GM18868 (cell line): ENCODE measurements around the gene NKIRAS2.

Experiments
- ATAC-seq: cut with Tn5 transposase; IDR thresholded peaks from one replicate; pipeline ENCODE4 v1.9.1; 2021; ENCODE audit warnings: mild to moderate bottlenecking, moderate library complexity; ENCODE audit not compliant: unreplicated experiment

The NKIRAS2 gene

DNA sequence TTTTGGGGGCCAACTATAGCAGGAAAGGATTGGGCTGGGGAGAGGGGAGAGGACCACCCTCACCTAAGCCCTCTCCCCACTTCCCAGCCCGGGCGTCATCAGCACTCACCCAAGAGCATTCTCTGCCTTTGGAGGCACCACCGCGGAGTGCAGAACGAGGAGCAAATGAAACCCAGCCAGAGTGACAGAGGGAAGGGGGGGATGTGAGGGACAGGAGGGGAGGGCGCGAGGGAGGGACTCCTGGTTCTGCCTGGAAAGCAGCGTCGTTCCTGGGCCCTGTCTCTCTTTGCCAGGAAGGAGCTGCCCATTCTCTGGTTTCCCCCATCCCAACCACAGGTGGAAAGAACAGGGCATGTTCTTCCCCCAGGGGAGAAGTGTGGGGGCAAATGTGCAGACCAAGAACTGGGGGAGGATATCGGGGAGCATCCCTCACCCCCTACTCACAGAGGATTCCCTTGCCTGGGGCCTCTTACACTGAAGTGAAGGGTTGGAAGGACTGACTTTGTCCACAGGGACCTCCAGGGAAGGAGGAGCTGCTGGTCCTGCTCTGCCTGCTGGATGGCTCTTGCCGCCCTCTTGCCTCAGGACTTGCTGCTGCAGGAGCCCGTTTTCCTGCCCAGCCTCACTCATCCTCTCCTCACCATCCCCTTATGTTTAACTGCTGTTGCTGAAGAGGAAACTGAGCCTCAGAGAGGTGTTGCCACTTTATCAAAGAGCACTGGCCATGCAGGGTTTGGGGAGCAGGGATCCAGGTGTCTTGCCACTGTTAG lies 34.0 kb downstream of the NKIRAS2 start:
- no peak for ATAC-seq

DNA sequence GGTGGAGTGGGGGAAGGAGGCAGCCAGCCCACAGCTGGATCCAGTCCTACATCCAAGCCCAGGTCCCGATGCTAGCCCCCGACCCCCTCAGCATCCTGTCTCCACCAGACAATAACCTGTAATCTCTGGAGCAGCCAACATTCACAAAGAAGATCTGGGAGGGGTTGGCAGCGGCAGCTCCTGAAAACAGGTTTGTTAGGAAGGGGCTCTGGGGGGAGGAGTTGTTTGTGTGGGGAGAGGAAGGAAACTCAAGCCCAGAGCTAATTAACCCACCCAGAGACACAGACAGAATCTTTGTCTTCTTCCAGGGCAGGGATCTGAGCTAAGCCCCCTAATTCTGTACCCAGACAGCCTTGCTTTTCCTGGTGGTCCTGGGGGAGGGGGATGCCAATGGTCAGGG lies 35.1 kb downstream of the NKIRAS2 start:
- no peak for ATAC-seq

- ATAC-seq = no peak
Observed at GRCh38 chr17:42055496-42055895, 35.6 kb downstream of the NKIRAS2 start.

- no peak for ATAC-seq
Observed at GRCh38 chr17:42056635-42057034, 36.7 kb downstream of the NKIRAS2 start.

- no peak for ATAC-seq
Observed at GRCh38 chr17:42058063-42058462, 38.2 kb downstream of the NKIRAS2 start.

- no peak for ATAC-seq
Observed at GRCh38 chr17:42059815-42060214, 39.9 kb downstream of the NKIRAS2 start.

DNA sequence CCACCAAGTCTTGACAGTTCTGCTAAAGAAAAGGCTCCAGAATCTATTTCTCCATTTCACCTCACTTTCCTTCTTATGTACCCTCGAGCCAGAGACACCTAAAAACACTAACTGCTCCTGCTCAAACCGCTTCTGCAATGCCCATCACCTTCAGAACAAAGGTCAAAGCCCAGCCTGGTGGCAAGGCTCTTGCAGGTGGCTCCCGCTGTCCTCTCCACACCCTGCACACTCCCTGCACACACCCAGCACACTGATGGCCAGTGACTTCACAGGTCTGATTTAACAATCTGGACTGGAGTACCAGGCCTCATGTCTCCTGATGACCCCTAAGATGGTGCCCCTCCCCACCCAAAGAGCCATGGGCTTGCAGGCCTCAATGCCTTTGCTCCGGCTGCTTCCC lies 40.3 kb downstream of the NKIRAS2 start:
- no peak for ATAC-seq

- no peak for ATAC-seq
Observed at GRCh38 chr17:42061646-42062487, 42.0 kb downstream of the NKIRAS2 start.

DNA sequence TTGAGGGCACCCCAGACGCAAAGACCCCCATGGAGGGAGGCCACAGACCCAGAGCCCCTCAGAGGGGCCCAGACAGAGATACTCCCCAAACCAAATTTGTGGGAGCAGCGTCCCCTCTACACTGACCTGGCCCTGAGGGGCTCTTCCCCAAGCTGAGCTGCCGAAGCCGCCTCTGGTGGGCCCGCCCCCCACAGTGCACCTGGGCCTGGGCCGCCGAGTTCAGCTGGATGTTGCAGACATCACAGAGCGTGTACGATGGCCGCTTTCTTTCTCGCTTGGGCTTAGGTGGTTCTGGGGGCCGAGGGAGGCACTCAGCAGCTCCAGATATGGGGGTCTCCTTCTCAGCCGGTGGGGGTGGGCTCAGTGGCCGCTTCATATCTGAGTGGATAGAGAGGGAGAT lies 42.8 kb downstream of the NKIRAS2 start:
- ATAC-seq = no peak

DNA sequence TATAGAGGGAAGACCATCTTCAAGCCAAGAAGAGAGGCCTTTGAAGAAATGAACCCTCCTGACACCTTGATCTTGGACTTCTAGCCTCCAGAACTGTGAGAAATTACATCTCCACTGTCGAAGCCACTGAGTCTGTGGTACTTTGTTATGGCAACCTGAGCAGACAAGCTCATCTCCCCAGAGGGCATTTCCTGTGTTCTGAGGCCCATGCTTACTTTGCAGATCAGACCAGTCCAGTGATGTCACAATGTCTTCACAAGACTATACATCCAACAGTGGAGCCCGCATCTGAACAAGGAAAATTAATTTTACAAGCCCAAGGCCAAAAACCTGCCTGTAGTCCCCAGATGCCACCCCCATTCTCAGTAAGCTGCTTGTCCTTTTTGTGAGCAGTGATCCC lies 45.3 kb downstream of the NKIRAS2 start:
- ATAC-seq = no peak

DNA sequence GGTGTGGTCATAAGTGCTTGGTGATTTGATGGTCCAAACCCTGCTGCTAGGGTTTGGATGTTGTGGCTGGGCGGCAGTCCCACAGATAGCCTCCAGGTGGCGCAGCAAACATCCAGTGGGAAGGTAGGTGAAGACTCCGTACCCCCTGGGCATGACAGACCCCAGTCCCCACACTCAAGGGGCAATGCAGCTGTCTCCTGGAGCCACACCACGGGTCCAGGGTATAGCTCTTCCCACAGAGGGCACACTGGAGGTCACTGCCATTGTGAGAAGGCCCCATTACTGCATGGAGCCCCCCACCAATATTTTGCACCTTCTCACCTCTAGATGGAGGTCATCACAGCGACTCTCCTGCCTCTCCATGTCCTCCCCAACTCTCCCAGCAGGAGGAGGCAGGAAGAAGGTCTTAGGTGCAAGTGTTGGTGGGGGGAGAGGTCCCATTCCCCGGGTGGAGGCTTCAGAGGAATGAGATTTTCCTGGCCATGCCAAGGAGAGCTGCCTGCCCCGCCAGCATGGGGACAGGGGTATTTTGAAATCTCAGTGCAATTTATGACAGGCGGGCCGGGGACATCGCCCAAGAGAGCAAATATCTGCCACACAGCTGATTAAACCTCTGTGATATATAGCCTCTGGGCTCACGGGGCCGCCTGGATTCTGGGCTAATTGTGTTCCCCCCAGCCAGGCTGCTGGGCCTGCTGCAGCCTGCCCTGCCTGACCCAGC lies 47.6 kb downstream of the NKIRAS2 start:
- ATAC-seq = no peak

GRCh38 chr17:42068979-42069378 lies 49.1 kb downstream of the NKIRAS2 start:
- no peak for ATAC-seq

DNA sequence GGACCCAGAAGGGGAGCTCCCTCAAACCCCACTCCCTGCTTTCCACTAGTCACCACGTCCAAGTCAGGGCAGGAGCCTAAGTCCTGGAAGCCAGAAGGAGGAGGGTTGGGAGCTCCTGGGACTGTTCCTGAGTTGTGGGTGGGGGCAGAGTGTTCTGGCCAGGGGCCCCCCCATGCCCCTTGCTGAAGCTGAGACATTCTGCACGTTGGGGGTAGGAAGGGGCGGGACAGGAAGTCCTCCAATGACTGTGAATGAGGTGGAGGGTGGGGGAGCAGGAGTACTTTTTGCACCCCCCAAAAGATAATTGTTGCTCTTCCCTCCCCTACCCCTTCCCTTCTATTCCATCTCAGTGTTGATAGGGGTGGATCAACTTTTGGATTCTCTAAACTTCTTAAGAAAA lies 51.9 kb downstream of the NKIRAS2 start:
- ATAC-seq = no peak

- ATAC-seq = no peak
Observed at GRCh38 chr17:42072323-42073187, 52.7 kb downstream of the NKIRAS2 start.
